PC-9 (cell line): ENCODE results near the gene PEF1.

Experiments used
- CTCF ChIP-seq: fragments of 200-600 bp; sonication (generic); conservative IDR thresholded peaks from 2 replicates; pipeline ENCODE4 v1.6.1; 2017; ENCODE audit warnings: mixed run types, antibody characterized with exemption, mild to moderate bottlenecking, moderate library complexity
- EZH2 ChIP-seq: fragments of 200-600 bp; sonication (generic); IDR thresholded peaks from 2 replicates; pipeline ENCODE4 v1.8.0; 2017; ENCODE audit warnings: antibody characterized with exemption, low read depth

GRCh38 chr1:31609514-31610118 lies 35.1 kb downstream of the PEF1 start:
- TF ChIP-seq CTCF, result no peak
- TF ChIP-seq EZH2, result no peak
